PC-3 (cell line): ENCODE results near the gene NSL1.

Source experiments
- CTCF ChIP-seq: fragments of 300-600 bp; sonication (generic); conservative IDR thresholded peaks from 2 replicates; pipeline ENCODE4 v1.5.1; 2017; ENCODE audit warnings: antibody characterized with exemption, low read depth, mild to moderate bottlenecking, low read length
- EZH2 ChIP-seq: fragments of 300-600 bp; sonication (generic); IDR thresholded peaks from one replicate; pipeline ENCODE4 v1.6.1; 2017; ENCODE audit warnings: antibody characterized with exemption, mild to moderate bottlenecking, low read length; ENCODE audit not compliant: unreplicated experiment
- EZH2phosphoT487 ChIP-seq: fragments of 300-600 bp; sonication (generic); IDR thresholded peaks from 2 replicates; pipeline ENCODE4 v1.6.1; 2018; ENCODE audit warnings: mild to moderate bottlenecking, antibody characterized with exemption, low read length, borderline replicate concordance

- TF ChIP-seq CTCF = no peak
- TF ChIP-seq EZH2 = no peak
- TF ChIP-seq EZH2phosphoT487 = no peak
These were observed 63.0 kb downstream of the NSL1 start for GRCh38 chr1:212728606-212729005.
